Lung (tissue), 12 donors: ENCODE data around the gene LRWD1. TPM values are rescaled to one million over a fixed set of nuclear protein-coding genes. Genes with fewer than 3 reads are reported as not detected.
"Not testable (repeated sequence)": the region's sequence is repeated elsewhere in the genome, so short reads cannot be mapped to it uniquely, and the experiment has no call there.

Source experiments
- ATAC-seq: fragments of 200-7000 bp; cut with Tn5 transposase; one replicate; pipeline ENCODE4 v1.9.1; 2020; ENCODE audit warnings: moderate number of reproducible peaks; ENCODE audit not compliant: insufficient read depth, low FRiP score
- DNase-seq, 3 donors: peaks; one replicate each; pipeline ENCODE4 v3.0.0-alpha.2; 2013 to 2017
- H3K27ac ChIP-seq, 2 donors: one replicate each; pipeline ENCODE4 v1.5.1; 2013; ENCODE audit warnings: mild to moderate bottlenecking in 2 of 2, moderate library complexity in 2 of 2, control low read depth in 1 of 2, inconsistent platforms in 1 of 2, low read depth in 1 of 2, low read length in 1 of 2
- H3K27me3 ChIP-seq, 3 donors: one replicate each; pipeline ENCODE4 v1.5.1; 2013; ENCODE audit warnings: low read length in 2 of 3; ENCODE audit not compliant: control insufficient read depth in 3 of 3, insufficient read depth in 3 of 3
- H3K36me3 ChIP-seq, 4 donors: one replicate each; pipeline ENCODE4 v1.5.1; 2013; ENCODE audit warnings: low read length in 4 of 4, mild to moderate bottlenecking in 1 of 4, moderate library complexity in 1 of 4; ENCODE audit not compliant: control insufficient read depth in 4 of 4, insufficient read depth in 4 of 4
- H3K4me1 ChIP-seq, 5 donors: one replicate each; pipeline ENCODE4 v1.5.1; 2013; ENCODE audit warnings: low read length in 5 of 5, mild to moderate bottlenecking in 2 of 5, moderate library complexity in 1 of 5; ENCODE audit not compliant: control insufficient read depth in 5 of 5, insufficient read depth in 5 of 5
- H3K4me3 ChIP-seq: one replicate; pipeline ENCODE4 v1.5.1; 2013; ENCODE audit warnings: mild to moderate bottlenecking, control low read depth, moderate library complexity
- H3K9ac ChIP-seq, 2 donors: one replicate each; pipeline ENCODE4 v1.5.1; 2013; ENCODE audit warnings: low read length in 2 of 2, control low read depth in 1 of 2; ENCODE audit not compliant: insufficient read depth in 1 of 2
- H3K9me3 ChIP-seq, 4 donors: one replicate each; pipeline ENCODE4 v1.5.1; 2013; ENCODE audit warnings: low read length in 3 of 4, mild to moderate bottlenecking in 1 of 4, moderate library complexity in 1 of 4; ENCODE audit not compliant: control insufficient read depth in 4 of 4, insufficient read depth in 3 of 4
- CTCF ChIP-seq: IDR thresholded peaks from 2 replicates; pipeline ENCODE4 v1.5.1; 2012; ENCODE audit warnings: mild to moderate bottlenecking; ENCODE audit errors: control extremely low read depth, extremely low read depth
- WGBS, 2 donors: extraction: QIAGEN DNeasy Blood & Tissue Kit; methylation state at CpG; one replicate each; pipeline ENCODE4 v1.1.7; 2013; 5-methylcytosine and 5-hydroxymethylcytosine counted together
- polyA plus RNA-seq, 2 donors: library from polyadenylated mRNA; stranded (reverse); fragments of 200-250 nt; gene quantifications; one replicate each; pipeline ENCODE4 v1.2.1, GENCODE V29; 2013
- total RNA-seq, 2 donors: library from RNA; depleted of rRNA in 1 of 2; stranded (reverse); fragments of >200 nt in 1 of 2; gene quantifications; one replicate each; pipeline ENCODE4 v1.2.1, GENCODE V29; 2014 to 2021
- donor health status: control.
- donor health status: control.
- donor health status: Bipolar disorder and iron deficiency.
- donor health status: healthy.
- donor health status: DM: yes; HTN: yes; CAD: no.

LRWD1 gene
- total and polyA plus RNA-seq, 4 donors = 12.3 to 31.5 (median 25.9) TPM

GRCh38 chr7:102453319-102453718, 11.5 kb upstream of the LRWD1 start:
- WGBS, 2 donors = 65 to 73% methylated on average over 7 of the region's 7 CpGs
- ATAC-seq (no peak), DNase-seq (no peak)
- H3K4me3 ChIP-seq = no peak overlapping the region
- no peak overlapping the region for H3K9ac ChIP-seq
- TF ChIP-seq CTCF = no peak
- H3K9me3 ChIP-seq = no peaks in the 10 kb centered on the region
- H3K4me1 ChIP-seq = no peaks in the 10 kb centered on the region
- H3K27me3 ChIP-seq = no peaks in the 10 kb centered on the region
- no peak overlapping the region for H3K27ac ChIP-seq
- H3K36me3 ChIP-seq = peaks cover 0 to 27% (median 10%) of the 10 kb centered on the region in 4 donors

GRCh38 chr7:102454468-102454867, 10.3 kb upstream of the LRWD1 start:
- H3K27ac ChIP-seq = no peak overlapping the region
- DNase-seq (no peak), ATAC-seq (no peak)
- no peak overlapping the region for H3K9ac ChIP-seq
- TF ChIP-seq CTCF = no peak
- H3K36me3 ChIP-seq = peaks cover 0 to 32% (median 12%) of the 10 kb centered on the region in 4 donors
- WGBS, 2 donors = 64 to 76% methylated on average over 12 of the region's 12 CpGs
- H3K4me3 ChIP-seq = no peak overlapping the region
- H3K27me3 ChIP-seq = no peaks in the 10 kb centered on the region
- H3K4me1 ChIP-seq = no peaks in the 10 kb centered on the region
- no peaks in the 10 kb centered on the region for H3K9me3 ChIP-seq

DNA sequence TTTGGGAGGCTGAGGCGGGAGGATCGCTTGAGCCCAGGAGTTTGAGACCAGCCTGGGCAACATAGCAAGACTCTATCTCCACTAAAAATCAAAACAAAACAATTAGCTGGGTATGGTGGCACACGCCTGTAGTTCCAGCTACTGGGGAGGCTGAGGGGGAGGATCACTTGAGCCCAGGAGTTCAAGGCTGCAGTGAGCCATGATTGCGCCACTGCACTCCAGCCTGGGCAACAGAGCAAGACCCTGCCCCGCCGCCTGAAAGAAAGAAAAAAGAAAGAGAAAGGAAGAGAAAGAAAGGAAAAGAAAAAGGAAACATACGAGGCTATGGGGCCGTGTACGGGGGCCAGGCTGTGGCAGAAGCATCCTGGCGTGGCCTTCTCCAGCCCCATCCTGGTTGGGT, 9.9 kb upstream of the LRWD1 start:
- H3K9ac ChIP-seq, H3K27ac ChIP-seq, H3K4me3 ChIP-seq, ATAC-seq, H3K4me1 ChIP-seq, DNase-seq, H3K27me3 ChIP-seq, H3K9me3 ChIP-seq: not testable (repeated sequence)
- H3K36me3 ChIP-seq = peaks cover 0 to 34% (median 13%) of the 10 kb centered on the region in 4 donors
- WGBS, 2 donors = 92 to 95% methylated on average over 10 of the region's 10 CpGs

- no peak overlapping the region for H3K27ac ChIP-seq
- 90 to 96% methylated on average over 11 of the region's 11 CpGs for WGBS, 2 donors
- H3K36me3 ChIP-seq = peaks cover 0 to 34% (median 13%) of the 10 kb centered on the region in 4 donors
- H3K9ac ChIP-seq = no peak overlapping the region
- H3K4me1 ChIP-seq = no peaks in the 10 kb centered on the region
- ATAC-seq (no peak), DNase-seq (no peak)
- no peak overlapping the region for H3K4me3 ChIP-seq
- no peak for TF ChIP-seq CTCF
- no peaks in the 10 kb centered on the region for H3K27me3 ChIP-seq
- H3K9me3 ChIP-seq = no peaks in the 10 kb centered on the region
These were observed 9.2 kb upstream of the LRWD1 start for GRCh38 chr7:102455596-102455995.
